DLD1 (cell line): Measurements from ENCODE around the gene SELPLG.
"Not testable (repeated sequence)": the region's sequence is repeated elsewhere in the genome, so short reads cannot be mapped to it uniquely, and the experiment has no call there.

Source experiments
- in situ Hi-C: cut with HindIII; loops from 2 replicates; pipeline ENCODE4 v1.10.0; 2017; ENCODE audit warnings: low sequenced_read_pairs

Gene SELPLG

GRCh38 chr12:108621161-108621560 is 12.5 kb downstream of the SELPLG start:
- in situ Hi-C loops: no loop called here

GRCh38 chr12:108620236-108620879 is 13.3 kb downstream of the SELPLG start:
- in situ Hi-C loops: no loop called here

DNA sequence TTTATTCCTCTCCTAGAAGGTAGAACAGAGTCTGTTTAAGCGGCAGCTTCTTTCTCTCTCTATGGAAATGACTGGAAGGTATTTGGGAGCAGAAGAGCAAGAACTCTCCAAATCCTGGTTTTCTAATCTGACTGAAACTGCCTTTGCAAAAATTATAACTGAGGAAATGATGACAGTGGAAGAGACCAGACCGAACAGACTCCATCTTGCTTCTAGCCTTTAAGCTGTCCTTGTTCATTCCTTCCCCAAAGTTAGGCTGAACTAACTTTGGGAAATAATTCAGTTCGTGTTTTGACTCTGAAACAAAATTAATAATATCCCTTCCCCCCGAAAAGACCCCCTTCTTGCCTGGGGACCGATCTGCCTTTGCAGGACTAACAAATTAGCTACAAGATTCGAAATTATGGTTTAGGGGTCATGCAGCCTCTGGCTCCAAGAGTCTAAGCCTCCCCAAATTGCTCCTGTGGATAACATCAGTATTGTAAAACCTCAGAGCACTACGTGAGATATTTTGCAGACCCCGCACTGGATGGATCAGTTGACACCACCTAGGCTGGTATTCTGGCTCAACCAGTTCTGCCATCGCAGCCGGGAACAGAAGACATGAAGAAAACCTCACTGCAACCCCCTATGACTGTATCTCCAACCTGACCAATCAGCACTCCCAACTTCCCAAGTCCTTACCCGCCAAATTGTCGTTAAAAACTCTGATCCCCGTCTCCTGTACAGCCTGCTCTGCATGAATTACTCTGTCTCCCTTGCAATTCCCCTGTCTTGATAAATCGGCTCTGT is 14.1 kb downstream of the SELPLG start:
- in situ Hi-C loops: no loop called here

DNA sequence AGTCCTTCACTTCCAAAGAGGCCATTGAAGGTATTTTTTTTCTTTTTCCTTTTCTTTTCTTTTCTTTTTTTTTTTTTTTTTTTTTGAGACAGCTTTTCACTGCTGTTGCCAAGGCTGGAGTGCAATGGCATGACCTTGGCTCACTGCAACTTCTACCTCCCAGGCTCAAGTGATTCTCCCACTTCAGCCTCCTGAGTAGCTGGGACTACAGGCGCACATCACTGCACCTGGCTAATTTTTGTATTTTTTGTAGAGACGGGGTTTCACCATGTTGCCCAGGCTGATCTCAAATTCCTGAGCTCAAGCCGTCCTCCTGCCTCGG is 14.8 kb downstream of the SELPLG start:
- in situ Hi-C loops: not testable (repeated sequence)

DNA sequence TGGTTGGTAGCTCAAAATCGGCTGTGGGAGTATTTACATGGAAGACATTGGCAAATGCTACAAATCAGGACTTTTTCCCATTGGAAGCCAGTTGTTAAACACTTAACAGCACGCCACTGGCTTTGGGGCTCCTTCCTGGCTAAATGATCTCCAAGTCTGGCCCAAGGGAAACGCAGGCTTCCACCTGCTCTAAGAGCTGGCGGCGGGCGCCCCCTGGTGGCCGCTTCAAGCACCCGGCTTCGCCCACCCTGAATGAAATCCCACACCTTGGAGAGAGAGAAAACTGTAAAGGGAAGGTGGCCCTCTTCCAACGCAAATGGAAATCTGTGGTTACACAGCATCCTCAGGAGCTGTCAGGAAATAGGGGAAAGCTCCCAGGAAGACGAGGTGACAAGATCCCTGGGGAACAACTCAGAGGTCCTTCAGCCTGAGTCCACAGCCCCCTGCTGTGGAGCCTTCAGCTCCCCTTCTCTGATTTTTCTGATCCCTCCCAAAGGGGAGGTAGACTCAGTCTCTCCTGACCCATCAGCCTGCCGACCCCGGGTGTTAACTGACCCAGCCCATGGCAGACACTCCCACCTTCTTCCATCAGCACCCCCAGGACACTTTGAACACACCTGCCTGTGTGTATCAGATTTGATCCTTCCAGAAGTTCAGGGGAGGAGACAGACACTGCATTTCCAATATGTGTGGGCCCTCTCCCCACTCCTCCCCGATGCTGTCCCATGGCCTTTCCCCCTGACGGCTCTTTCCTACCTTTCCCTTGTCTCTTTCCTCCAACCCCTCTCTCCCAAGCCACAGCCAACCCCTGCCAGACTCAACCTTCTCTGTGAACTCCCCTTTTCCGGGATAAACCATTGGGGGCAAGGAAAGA is 15.4 kb downstream of the SELPLG start:
- in situ Hi-C loops: no loop called here

- in situ Hi-C loops: no loop called here
Observed at GRCh38 chr12:108616941-108617858, 16.5 kb downstream of the SELPLG start.

- in situ Hi-C loops: no loop called here
Observed at GRCh38 chr12:108616359-108616758, 17.3 kb downstream of the SELPLG start.

- in situ Hi-C loops: no loop called here
Observed at GRCh38 chr12:108615918-108616317, 17.8 kb downstream of the SELPLG start.

GRCh38 chr12:108614639-108615038 is 19.1 kb downstream of the SELPLG start:
- in situ Hi-C loops: no loop called here

- in situ Hi-C loops: no loop called here
Observed at GRCh38 chr12:108614041-108614440, 19.7 kb downstream of the SELPLG start.

- in situ Hi-C loops: no loop called here
Observed at GRCh38 chr12:108613548-108613947, 20.1 kb downstream of the SELPLG start.

- in situ Hi-C loops: no loop called here
Observed at GRCh38 chr12:108612788-108613282, 20.9 kb downstream of the SELPLG start.

DNA sequence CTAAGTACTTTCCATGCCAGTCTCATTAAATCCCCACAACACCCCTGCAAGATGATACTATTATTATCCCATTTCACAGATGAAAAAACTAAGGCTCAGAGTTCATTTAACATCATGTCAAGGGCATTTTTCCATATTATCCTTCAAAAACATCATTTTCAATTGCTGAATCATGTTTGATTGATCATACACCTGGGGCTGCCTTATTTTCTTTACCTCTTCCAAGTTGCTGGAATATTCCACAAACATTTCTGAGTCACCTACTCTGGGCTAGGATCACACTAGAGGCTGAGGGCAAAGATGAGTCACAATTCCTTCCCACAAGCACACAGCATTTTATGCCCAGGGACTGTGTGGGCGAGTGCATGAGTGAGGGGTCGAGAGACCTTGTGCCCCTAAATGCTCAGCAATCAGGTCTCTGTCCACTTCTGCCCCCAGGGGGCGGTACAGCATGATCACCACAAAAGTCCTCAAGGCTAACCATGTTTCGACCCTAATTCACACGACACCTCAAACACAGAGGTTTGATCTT is 21.7 kb downstream of the SELPLG start:
- in situ Hi-C loops: no loop called here

DNA sequence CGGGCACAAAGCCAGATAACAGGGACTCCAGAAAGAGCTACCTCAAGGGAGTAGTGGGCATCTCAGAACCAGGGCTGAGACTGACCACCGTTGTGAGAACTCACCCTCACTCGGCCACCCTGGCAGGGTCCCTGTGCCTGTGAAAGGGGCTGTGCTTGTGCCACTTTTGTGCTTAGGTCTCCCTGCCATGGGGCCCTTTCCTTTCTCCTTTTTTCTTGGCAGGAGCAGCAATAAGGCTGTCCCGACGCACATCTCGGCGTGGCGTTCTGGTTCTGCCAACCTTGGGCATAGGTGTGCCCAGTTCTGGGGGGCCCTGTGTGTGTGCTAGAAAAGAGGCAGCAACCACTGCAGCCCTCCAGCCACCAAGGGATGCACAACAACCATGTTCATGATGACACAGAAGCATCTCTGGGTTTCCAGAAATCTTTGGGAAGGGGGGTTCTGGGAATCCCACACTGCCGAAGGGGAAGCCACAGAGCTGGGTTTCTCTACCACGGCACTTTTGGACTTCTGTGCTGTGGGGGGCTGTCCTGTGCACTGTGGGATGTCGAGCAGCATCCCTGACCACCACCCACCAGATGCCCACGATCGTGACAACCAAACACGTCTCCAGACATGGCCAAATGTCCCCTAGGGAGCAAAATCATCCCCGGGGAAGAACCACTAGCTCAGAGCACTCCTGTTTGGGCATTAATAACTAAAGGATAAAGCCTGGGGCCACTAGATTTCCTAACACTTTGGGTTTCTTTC is 22.7 kb downstream of the SELPLG start:
- in situ Hi-C loops: no loop called here

DNA sequence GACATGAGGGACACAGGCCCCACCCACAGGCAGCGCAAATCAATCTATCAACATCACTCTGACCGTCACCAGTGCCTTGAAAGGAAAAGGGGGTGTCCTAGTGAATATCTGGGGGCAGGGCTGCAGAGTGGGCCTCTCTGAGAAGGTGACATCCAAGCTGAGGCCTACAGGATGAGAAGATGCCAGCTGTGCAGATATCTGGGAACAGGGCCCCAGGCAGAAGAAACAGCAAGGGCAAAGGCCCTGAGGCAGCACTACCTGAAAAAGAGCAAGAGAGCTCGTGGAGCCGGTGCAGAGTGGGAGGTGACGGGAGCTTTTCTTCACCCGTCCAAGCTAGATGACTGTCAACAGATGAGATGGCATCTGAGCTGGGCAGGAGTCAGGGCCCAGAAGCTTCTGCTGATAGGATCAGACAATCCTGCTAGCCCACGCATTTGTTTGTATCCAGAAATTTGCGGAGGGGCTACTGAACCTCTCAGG is 23.3 kb downstream of the SELPLG start:
- in situ Hi-C loops: no loop called here

- in situ Hi-C loops: loop anchor here (5.0 kb wide), 1 partner anchor 33 kb away; no protein-coding TSS in a partner anchor
Observed at GRCh38 chr12:108609537-108610335, 24.0 kb downstream of the SELPLG start.

- in situ Hi-C loops: loop anchor here (5.0 kb wide), 1 partner anchor 34 kb away; no protein-coding TSS in a partner anchor
Observed at GRCh38 chr12:108608616-108609015, 25.1 kb downstream of the SELPLG start.

DNA sequence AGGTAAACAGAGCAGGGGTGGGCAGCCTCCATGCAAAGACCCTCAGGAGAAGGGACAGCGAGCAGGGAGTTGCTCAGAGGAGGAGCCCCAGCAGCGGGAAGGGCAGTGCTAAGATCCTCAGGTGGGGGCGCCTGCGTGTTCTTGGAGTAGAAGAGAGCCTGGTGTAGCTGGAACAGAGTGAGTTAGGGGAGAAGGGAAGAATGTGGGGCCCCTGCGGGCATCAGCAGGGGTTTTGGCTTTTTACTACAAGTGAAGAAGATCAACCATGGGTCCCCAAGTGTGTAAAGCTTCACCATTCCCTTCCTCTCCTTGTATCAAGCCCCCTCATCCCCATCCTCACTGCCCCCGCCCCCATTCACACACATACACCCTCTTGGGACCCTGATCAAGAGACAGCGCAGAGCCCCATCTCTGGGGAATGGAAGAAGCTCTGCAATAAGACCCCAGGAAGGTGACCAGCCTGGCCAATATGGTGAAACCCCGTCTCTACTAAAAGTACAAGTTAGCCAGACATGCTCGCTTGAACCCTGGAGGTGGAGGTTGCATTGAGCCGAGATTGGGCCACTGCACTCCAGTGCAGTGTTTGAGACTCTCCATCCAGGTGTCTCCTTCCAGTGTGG is 25.6 kb downstream of the SELPLG start:
- in situ Hi-C loops: loop anchor here (5.0 kb wide), 1 partner anchor 34 kb away; no protein-coding TSS in a partner anchor
